Measurements from ENCODE around the gene GLTP. TPM values are rescaled to one million over a fixed set of nuclear protein-coding genes. Genes with fewer than 3 reads are reported as not detected.

Gene GLTP
- total RNA-seq (2022; extraction: Qiagen RNA extraction; ENCODE audit: low read depth), result 19.3 to 21.2 TPM (median 19.9 TPM) in 5 replicates

GRCh38 chr12:109880043-109880931, at the start of gene GLTP:
TSS of gene GLTP (minus strand) at chr12:109880541. CDS start at chr12:109880374, 167 bp downstream.

GRCh38 chr12:109899783-109900751, 19.7 kb upstream of the GLTP start, which contains the start of gene TCHP:
TSS of gene TCHP (plus strand) at chr12:109900274. CDS start at chr12:109903027, 2,753 bp downstream.

GRCh38 chr12:109833307-109834189, 46.8 kb downstream of the GLTP start, which contains the start of gene TRPV4:
TSS of gene TRPV4 (minus strand) at chr12:109833398. CDS start at chr12:109814796, 18,602 bp downstream.

Other genes with a start within 250 kb of the GLTP start
- gene FAM222A, start 166.7 kb downstream of the GLTP start, total RNA-seq (2022; extraction: Qiagen RNA extraction; ENCODE audit: low read depth), result 3.1 to 7.6 TPM (median 6.5 TPM) in 5 replicates
- gene TRPV4, start 47.1 kb downstream of the GLTP start, total RNA-seq (2022; extraction: Qiagen RNA extraction; ENCODE audit: low read depth), result 0.07 to 0.11 TPM (median 0.09 TPM) in 4 of 5 replicates, not detected in the other
- 16.4 to 22.1 TPM (median 18.2 TPM) in 5 replicates for gene TCHP, start 19.7 kb upstream of the GLTP start, total RNA-seq (2022; extraction: Qiagen RNA extraction; ENCODE audit: low read depth)
- gene GIT2, start 115.8 kb upstream of the GLTP start, total RNA-seq (2022; extraction: Qiagen RNA extraction; ENCODE audit: low read depth), result 18.1 to 21.4 TPM (median 19.8 TPM) in 5 replicates
- gene ANKRD13A, start 118.9 kb upstream of the GLTP start, total RNA-seq (2022; extraction: Qiagen RNA extraction; ENCODE audit: low read depth), result 14.3 to 26.4 TPM (median 17.5 TPM) in 5 replicates
- gene C12orf76, start 168.0 kb upstream of the GLTP start, total RNA-seq (2022; extraction: Qiagen RNA extraction; ENCODE audit: low read depth), result 5.4 to 8.4 TPM (median 7.3 TPM) in 5 replicates
- 14.3 to 27.1 TPM (median 20.1 TPM) in 5 replicates for gene IFT81, start 243.8 kb upstream of the GLTP start, total RNA-seq (2022; extraction: Qiagen RNA extraction; ENCODE audit: low read depth)